GM12878 (cell line): ENCODE measurements around the gene SLC6A7. TPM values are rescaled to one million over a fixed set of nuclear protein-coding genes. Genes with fewer than 3 reads are reported as not detected.

Source experiments
- ATAC-seq: fragments of 200-7000 bp; cut with Tn5 transposase; 3 replicates; pipeline ENCODE4 v1.9.1; 2020; ENCODE audit warnings: mild to moderate bottlenecking, moderate library complexity
- BruUV-seq: library from RNA; stranded (reverse); fragments of 400-500 nt; replicated peaks from 2 replicates; lab custom pipeline; 2021; lab: Mats Ljungman, UMichigan
- CTCF ChIA-PET: fragments of 300-600 bp; sonication (Branson Sonifier 250); formaldehyde crosslinking; extraction: SDS; loops from one replicate; lab custom pipeline; 2021; ENCODE audit warnings: inconsistent platforms; lab: Yijun Ruan, JAX
- POLR2A ChIA-PET: fragments of 350-600 bp; formaldehyde crosslinking; extraction: SDS; loops from one replicate; lab custom pipeline; 2021; ENCODE audit warnings: inconsistent platforms; lab: Charles Lee
- RAD21 ChIA-PET: fragments of 300-600 bp; sonication (Branson Sonifier 250); formaldehyde crosslinking; loops from one replicate; lab custom pipeline; 2023; ENCODE audit warnings: antibody characterized with exemption; ENCODE audit not compliant: unreplicated experiment; lab: Charles Lee
- SMC1A ChIA-PET: fragments of 300-600 bp; sonication (Branson Sonifier 250); formaldehyde crosslinking; loops from one replicate; lab custom pipeline; 2023; ENCODE audit not compliant: unreplicated experiment, uncharacterized antibody; lab: Charles Lee
- DNase-seq: peaks from one replicate; pipeline ENCODE4 v3.0.0-alpha.2; 2011; ENCODE audit warnings: low read depth, low spot score
- FAIRE-seq: peaks from 3 replicates; lab custom pipeline; 2011; peaks lifted over from hg19 to GRCh38; lab: Jason Lieb, UNC
- H2AFZ ChIP-seq: 2 replicates; pipeline ENCODE4 v1.6.0; 2011; ENCODE audit warnings: low read depth, low read length, control low read depth; ENCODE audit not compliant: control insufficient read depth
- H3K27ac ChIP-seq: 2 replicates; pipeline ENCODE4 v1.5.1; 2011; ENCODE audit warnings: control low read depth; ENCODE audit not compliant: control insufficient read depth, insufficient read depth
- H3K27me3 ChIP-seq, 2 experiments: replicated peaks in 1 of 2; 2 replicates each; pipeline versions ENCODE4 v1.6.0 to v1.6.1; 2011; ENCODE audit warnings: low read length in 1 of 2; ENCODE audit not compliant: control insufficient read depth in 2 of 2, insufficient read depth in 2 of 2
- H3K36me3 ChIP-seq, 2 experiments: 2 replicates each; pipeline ENCODE4 v1.5.1; 2011; ENCODE audit warnings: low read length in 1 of 2; ENCODE audit not compliant: control insufficient read depth in 2 of 2, insufficient read depth in 2 of 2
- H3K4me1 ChIP-seq: 2 replicates; pipeline ENCODE4 v1.6.1; 2011; ENCODE audit warnings: mild to moderate bottlenecking, low read length, moderate library complexity, mixed read lengths; ENCODE audit not compliant: control insufficient read depth, insufficient read depth
- H3K4me2 ChIP-seq: 2 replicates; pipeline ENCODE4 v1.6.0; 2011; ENCODE audit warnings: control low read depth; ENCODE audit not compliant: control insufficient read depth, insufficient read depth
- H3K4me3 ChIP-seq: fragments of 200-600 bp; sonication (generic); 2 replicates; pipeline ENCODE4 v1.5.1; 2016
- H3K79me2 ChIP-seq: 2 replicates; pipeline ENCODE4 v1.6.0; 2011; ENCODE audit warnings: low read length; ENCODE audit not compliant: control insufficient read depth, insufficient read depth
- H3K9ac ChIP-seq: 2 replicates; pipeline ENCODE4 v1.8.0; 2011; ENCODE audit warnings: low read length, control low read depth, mixed read lengths; ENCODE audit not compliant: control insufficient read depth, insufficient read depth
- H3K9me3 ChIP-seq: replicated peaks from 3 replicates; pipeline ENCODE4 v1.5.1; 2011; ENCODE audit warnings: mild to moderate bottlenecking, low read length; ENCODE audit not compliant: control insufficient read depth, insufficient read depth
- H4K20me1 ChIP-seq: 2 replicates; pipeline ENCODE4 v1.6.0; 2011; ENCODE audit not compliant: control insufficient read depth, insufficient read depth
- ATF3 ChIP-seq: IDR thresholded peaks from 2 replicates; pipeline ENCODE4 v1.6.1; 2011; ENCODE audit warnings: low read depth, mild to moderate bottlenecking, low read length, moderate library complexity, borderline replicate concordance; ENCODE audit errors: extremely low read depth
- BCL11A ChIP-seq: IDR thresholded peaks from 2 replicates; pipeline ENCODE4 v1.6.1; 2011; ENCODE audit warnings: low read depth, low read length
- CREM ChIP-seq: IDR thresholded peaks from 2 replicates; pipeline ENCODE4 v1.6.1; 2014; ENCODE audit warnings: antibody characterized with exemption, low read depth
- E2F4 ChIP-seq: IDR thresholded peaks from 2 replicates; pipeline ENCODE4 v1.6.1; 2012; ENCODE audit warnings: low read depth, low read length, improper control_type of control experiment
- EGR1 ChIP-seq, 2 experiments: IDR thresholded peaks; 1 replicate in 1 of 2; 2 replicates in 1 of 2; pipeline ENCODE4 v1.6.1; 2011 to 2012; ENCODE audit warnings: low read depth in 2 of 2, low read length in 2 of 2, borderline replicate concordance in 1 of 2, mild to moderate bottlenecking in 1 of 2, moderate library complexity in 1 of 2
- FOXK2 ChIP-seq: fragments of 450-650 bp; IDR thresholded peaks from 2 replicates; pipeline ENCODE4 v1.6.1; 2017; ENCODE audit warnings: mild to moderate bottlenecking, moderate library complexity
- FOXM1 ChIP-seq: IDR thresholded peaks from 2 replicates; pipeline ENCODE4 v1.6.1; 2012; ENCODE audit warnings: low read depth, mild to moderate bottlenecking, inconsistent platforms, low read length, moderate library complexity
- HDAC2 ChIP-seq: fragments of 200-600 bp; sonication (generic); IDR thresholded peaks from 2 replicates; pipeline ENCODE4 v1.6.1; 2017
- IRF3 ChIP-seq: fragments of 450-650 bp; IDR thresholded peaks from 2 replicates; pipeline ENCODE4 v1.6.1; 2014; ENCODE audit warnings: mild to moderate bottlenecking
- MAX ChIP-seq: IDR thresholded peaks from 2 replicates; pipeline ENCODE4 v1.6.1; 2012; ENCODE audit warnings: low read depth, low read length, improper control_type of control experiment
- MTA2 ChIP-seq: fragments of 450-650 bp; IDR thresholded peaks from 2 replicates; pipeline ENCODE4 v1.6.1; 2016; ENCODE audit warnings: low read depth, mild to moderate bottlenecking, moderate library complexity
- NFYB ChIP-seq: IDR thresholded peaks from 2 replicates; pipeline ENCODE4 v1.6.1; 2011; ENCODE audit warnings: low read depth, mild to moderate bottlenecking, low read length, improper control_type of control experiment, moderate library complexity; ENCODE audit not compliant: insufficient read depth
- NR2F1 ChIP-seq: fragments of 450-650 bp; conservative IDR thresholded peaks from 2 replicates; pipeline ENCODE4 v1.6.1; 2017; ENCODE audit warnings: mild to moderate bottlenecking
- PAX5 ChIP-seq: IDR thresholded peaks from 2 replicates; pipeline ENCODE4 v1.6.1; 2011; ENCODE audit warnings: low read depth, low read length, borderline replicate concordance
- PAX8 ChIP-seq: fragments of 450-650 bp; IDR thresholded peaks from 2 replicates; pipeline ENCODE4 v1.6.1; 2017; ENCODE audit warnings: mild to moderate bottlenecking, moderate library complexity
- TARDBP ChIP-seq: IDR thresholded peaks from 2 replicates; pipeline ENCODE4 v1.6.1; 2016; ENCODE audit warnings: borderline replicate concordance
- TCF12 ChIP-seq: IDR thresholded peaks from 2 replicates; pipeline ENCODE4 v1.6.1; 2011; ENCODE audit warnings: low read depth, mild to moderate bottlenecking, low read length
- USF2 ChIP-seq: IDR thresholded peaks from 2 replicates; pipeline ENCODE4 v1.6.1; 2011; ENCODE audit warnings: low read depth, low read length, improper control_type of control experiment, borderline replicate concordance
- ZNF274 ChIP-seq: IDR thresholded peaks from one replicate; pipeline ENCODE4 v1.8.0; 2011; ENCODE audit not compliant: insufficient read length, insufficient read depth
- WGBS: methylation state at CpG from one replicate; pipeline ENCODE4 v1.1.6; 2016; ENCODE audit warnings: low lambda C conversion rate; ENCODE audit not compliant: insufficient replicate concordance, insufficient coverage; ENCODE audit errors: missing lambda C conversion rate; 5-methylcytosine and 5-hydroxymethylcytosine counted together
- in situ Hi-C: fragments of 300-500 bp; cut with MboI; formaldehyde crosslinking; loops from 9 replicates; pipeline ENCODE4 v1.14.3; 2018; ENCODE audit warnings: mixed read lengths
- intact Hi-C: fragments of 100-400 bp; cut with micrococcal nuclease; formaldehyde crosslinking; loops from one replicate; pipeline ENCODE4 v1.14.2; 2022; ENCODE audit not compliant: unreplicated experiment
- polyA plus RNA-seq, 11 experiments: library from polyadenylated mRNA; depleted of rRNA in 4 of 11; unstranded in 6 of 11; stranded (reverse) in 5 of 11; fragments of >200 nt; fragmentation: Nextera tagmentation in 4 of 11; fragmentation: Illumina TruSeq in 1 of 11; extraction: Ambion mirVana in 4 of 11; extraction: Trizol in 1 of 11; gene quantifications; 1 replicate in 1 of 11; 2 replicates in 10 of 11; pipeline versions ENCODE4 v1.2.1 to v1.2.3, GENCODE V29; 2011 to 2016; ENCODE audit warnings: inconsistent platforms in 2 of 11, missing spikeins in 2 of 11, low read depth in 1 of 11
- total RNA-seq, 4 experiments: library from RNA; depleted of rRNA in 3 of 4; stranded (reverse); fragments of >200 nt in 3 of 4; fragmentation: Illumina TruSeq in 1 of 4; extraction: Trizol in 1 of 4; gene quantifications; 2 replicates each; pipeline versions ENCODE4 v1.2.1 to v1.2.3, GENCODE V29; 2013 to 2021

Gene SLC6A7
- total and polyA plus RNA-seq, 10 of the 15 experiments (the other 5 are each of a cell fraction or from before 2014, with no cell fraction given), result 0.01 to 0.15 (median 0.06) TPM; not detected in 7

- no peak for TF ChIP-seq NFYB
- no peak for TF ChIP-seq FOXM1
- no peak for TF ChIP-seq IRF3
- no peak for TF ChIP-seq CREM
- TF ChIP-seq PAX8, result no peak
- TF ChIP-seq TARDBP, result no peak
- no peak for TF ChIP-seq ATF3
These were observed 23.7 kb upstream of the SLC6A7 start (continued) for GRCh38 chr5:150166037-150166649.

GRCh38 chr5:150166650-150167511 lies 23.0 kb upstream of the SLC6A7 start, which contains the start of gene CDX1:
TSS of gene CDX1 (plus strand) at chr5:150166778. CDS start at chr5:150166877, 99 bp downstream.
- Histone ChIP-seq H2AFZ (no peak within 1 kb of the TSS), H3K4me1 (no peaks in the 10 kb centered on the region), H3K9me3 (no peaks in the 10 kb centered on the region), H3K4me2 (no peak within 1 kb of the TSS), H3K9ac (no peak within 1 kb of the TSS), H3K79me2 (no peaks in the 10 kb centered on the region), H3K27me3 (no peaks in the 10 kb centered on the region; a peak in 2 of 4 replicates), H3K27ac (no peak within 1 kb of the TSS), H3K36me3 (no peaks in the 10 kb centered on the region), H3K4me3 (no peak within 1 kb of the TSS), H4K20me1 (no peaks in the 10 kb centered on the region)
- intact Hi-C loops (no loop called here), in situ Hi-C loops (no loop called here)
- WGBS, result 64% methylated on average over 50 of the region's 93 CpGs
- FAIRE-seq (no peak), DNase-seq (no peak), ATAC-seq (no peak)
- ChIA-PET SMC1A (no interaction called here), POLR2A (no interaction called here), CTCF (no interaction called here), RAD21 (no interaction called here)
- BruUV-seq, result no TSS peak
- TF ChIP-seq TCF12 (no peak), ZNF274 (no peak), E2F4 (no peak), FOXK2 (no peak), NR2F1 (no peak), MAX (no peak), MTA2 (no peak), BCL11A (no peak), PAX5 (no peak), USF2 (no peak), CREM (no peak), HDAC2 (no peak), EGR1 (IDR thresholded peaks at IDR 0.05; ENCODE audit: borderline replicate concordance in 1 of 2, low read depth in 2 of 2, low read length in 2 of 2) (no peak)
